ENCODE measurements around the gene LRRN2. TPM values are rescaled to one million over a fixed set of nuclear protein-coding genes. Genes with fewer than 3 reads are reported as not detected.
"Not testable (repeated sequence)": the region's sequence is repeated elsewhere in the genome, so short reads cannot be mapped to it uniquely, and the experiment has no call there.

The LRRN2 gene
- total RNA-seq, 2 donors from 2014 or later = 0.33 to 1.6 TPM

- no peaks in the 10 kb centered on the region for H3K27me3 ChIP-seq
- 50 to 54% methylated on average over 3 of the region's 3 CpGs for WGBS, 2 donors
- TF ChIP-seq, protein P1, sequence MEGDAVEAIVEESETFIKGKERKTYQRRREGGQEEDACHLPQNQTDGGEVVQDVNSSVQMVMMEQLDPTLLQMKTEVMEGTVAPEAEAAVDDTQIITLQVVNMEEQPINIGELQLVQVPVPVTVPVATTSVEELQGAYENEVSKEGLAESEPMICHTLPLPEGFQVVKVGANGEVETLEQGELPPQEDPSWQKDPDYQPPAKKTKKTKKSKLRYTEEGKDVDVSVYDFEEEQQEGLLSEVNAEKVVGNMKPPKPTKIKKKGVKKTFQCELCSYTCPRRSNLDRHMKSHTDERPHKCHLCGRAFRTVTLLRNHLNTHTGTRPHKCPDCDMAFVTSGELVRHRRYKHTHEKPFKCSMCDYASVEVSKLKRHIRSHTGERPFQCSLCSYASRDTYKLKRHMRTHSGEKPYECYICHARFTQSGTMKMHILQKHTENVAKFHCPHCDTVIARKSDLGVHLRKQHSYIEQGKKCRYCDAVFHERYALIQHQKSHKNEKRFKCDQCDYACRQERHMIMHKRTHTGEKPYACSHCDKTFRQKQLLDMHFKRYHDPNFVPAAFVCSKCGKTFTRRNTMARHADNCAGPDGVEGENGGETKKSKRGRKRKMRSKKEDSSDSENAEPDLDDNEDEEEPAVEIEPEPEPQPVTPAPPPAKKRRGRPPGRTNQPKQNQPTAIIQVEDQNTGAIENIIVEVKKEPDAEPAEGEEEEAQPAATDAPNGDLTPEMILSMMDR (IDR thresholded peaks at IDR 0.05) = no peak
- no peak for TF ChIP-seq POLR2A (IDR thresholded peaks at IDR 0.05)
- intact Hi-C loops (cut with DNase I) = no loop called here
- H3K27ac ChIP-seq = no peak overlapping the region
- DNase-seq (no peak), ATAC-seq (no peak)
- H3K4me3 ChIP-seq = no peak overlapping the region
- H3K9me3 ChIP-seq = no peaks in the 10 kb centered on the region
- H3K36me3 ChIP-seq (replicated peaks in 1 of 2; ENCODE audit: insufficient read depth in 1 of 2, low read depth in 2 of 2) = no peaks in the 10 kb centered on the region
- H3K4me1 ChIP-seq = peaks cover 19% of the 10 kb centered on the region
Measured at GRCh38 chr1:204728045-204728444, 42.5 kb upstream of the LRRN2 start.

DNA sequence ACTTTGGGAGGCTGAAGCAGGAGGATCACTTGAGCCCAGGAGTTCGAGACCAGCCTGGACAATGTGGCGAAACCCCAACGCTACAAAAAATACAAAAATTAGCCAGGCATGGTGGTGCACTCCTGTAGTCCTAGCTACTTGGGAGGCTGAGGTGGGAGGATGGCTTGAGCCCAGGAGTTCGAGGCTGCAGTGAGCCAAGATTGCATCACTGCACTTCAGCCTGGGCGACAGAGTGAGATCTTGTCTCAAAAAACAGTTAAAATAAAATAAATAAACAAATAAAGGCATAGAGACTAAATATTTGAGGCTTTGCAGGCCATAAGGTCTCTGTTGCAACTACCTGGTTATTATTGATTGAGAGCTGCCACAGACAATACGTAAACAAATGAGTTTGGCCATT is 41.9 kb upstream of the LRRN2 start:
- 89 to 91% methylated on average over 6 of the region's 6 CpGs for whole genome bisulfite sequencing, 2 donors
- DNase-seq; H3K4me3 ChIP-seq; H3K9me3 ChIP-seq; H3K27ac ChIP-seq; ATAC-seq; H3K27me3 ChIP-seq; H3K36me3 ChIP-seq (replicated peaks in 1 of 2; ENCODE audit: insufficient read depth in 1 of 2, low read depth in 2 of 2); intact Hi-C loops (cut with DNase I): not testable (repeated sequence)
- peaks cover 19% of the 10 kb centered on the region for H3K4me1 ChIP-seq

GRCh38 chr1:204726478-204726877 is 40.9 kb upstream of the LRRN2 start:
- peaks cover 19% of the 10 kb centered on the region for H3K4me1 ChIP-seq
- peak; percentile 46 to 82 (median 69) for DNase-seq
- H3K27ac ChIP-seq = peak overlapping the region in 1 of 4 donors; percentile 28
- H3K36me3 ChIP-seq (replicated peaks in 1 of 2; ENCODE audit: insufficient read depth in 1 of 2, low read depth in 2 of 2) = no peaks in the 10 kb centered on the region
- peak; percentile 92 for ATAC-seq
- no peaks in the 10 kb centered on the region for H3K27me3 ChIP-seq
- TF ChIP-seq POLR2A (IDR thresholded peaks at IDR 0.05) = no peak
- TF ChIP-seq, protein P1 (IDR thresholded peaks at IDR 0.05) = no peak
- H3K4me3 ChIP-seq = no peak overlapping the region
- H3K9me3 ChIP-seq = no peaks in the 10 kb centered on the region
- WGBS, 2 donors = 14 to 48% methylated on average over 1 of the region's 1 CpG
- intact Hi-C loops (cut with DNase I) = no loop called here

DNA sequence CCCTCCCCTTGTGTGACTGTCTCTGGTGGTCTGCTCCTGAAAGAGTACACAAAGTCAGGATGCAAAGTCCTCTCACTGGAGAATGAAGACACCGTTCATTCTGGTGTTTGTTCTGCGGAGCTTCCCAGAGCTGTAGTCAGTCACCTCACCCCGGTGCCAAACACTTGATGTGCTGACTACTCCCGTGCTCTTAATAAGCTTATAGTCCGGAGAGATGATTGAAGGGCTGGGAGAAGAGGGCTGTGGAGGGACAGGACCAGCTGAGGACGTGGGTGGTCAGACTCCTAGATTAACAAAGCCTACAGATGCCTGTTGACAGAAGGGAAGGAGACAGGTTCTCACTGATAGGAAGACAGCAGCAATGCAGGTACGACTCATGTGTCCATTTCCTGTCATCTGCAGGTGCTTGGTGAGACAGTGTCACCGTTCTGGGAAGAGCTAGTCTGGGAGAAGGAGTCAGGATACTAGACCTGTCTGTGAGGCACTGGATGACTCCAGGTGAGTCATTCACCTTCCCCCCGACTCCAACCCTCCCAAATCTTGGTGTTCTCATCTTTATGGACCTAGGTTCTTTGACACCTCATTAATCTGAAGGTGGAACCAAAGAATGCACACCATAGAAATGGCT is 40.4 kb upstream of the LRRN2 start:
- 51 to 56% methylated on average over 9 of the region's 9 CpGs for WGBS, 2 donors
- intact Hi-C loops (cut with DNase I) = no loop called here
- no peak for ATAC-seq

GRCh38 chr1:204723131-204723787 is 37.7 kb upstream of the LRRN2 start:
- H3K4me3 ChIP-seq = no peak overlapping the region
- no peaks in the 10 kb centered on the region for H3K27me3 ChIP-seq
- DNase-seq (peak in 2 of 4 donors; percentile 23 to 35), ATAC-seq (no peak)
- TF ChIP-seq, protein P1 (IDR thresholded peaks at IDR 0.05) = no peak
- no peak for TF ChIP-seq POLR2A (IDR thresholded peaks at IDR 0.05)
- no peaks in the 10 kb centered on the region for H3K36me3 ChIP-seq (replicated peaks in 1 of 2; ENCODE audit: insufficient read depth in 1 of 2, low read depth in 2 of 2)
- 65% methylated on average over 8 of the region's 8 CpGs for WGBS, 2 donors
- no peak overlapping the region for H3K27ac ChIP-seq
- H3K9me3 ChIP-seq = no peaks in the 10 kb centered on the region
- peaks cover 19% of the 10 kb centered on the region for H3K4me1 ChIP-seq
- intact Hi-C loops (cut with DNase I) = no loop called here

More for the DNA sequence above, 40.4 kb upstream of the LRRN2 start:
- Histone ChIP-seq H3K27me3 (no peaks in the 10 kb centered on the region), H3K36me3 (replicated peaks in 1 of 2; ENCODE audit: insufficient read depth in 1 of 2, low read depth in 2 of 2) (no peaks in the 10 kb centered on the region), H3K4me1 (peaks cover 19% of the 10 kb centered on the region), H3K9me3 (no peaks in the 10 kb centered on the region), H3K27ac (peak overlapping the region in 1 of 4 donors; percentile 28), H3K4me3 (no peak overlapping the region)
- no peak for TF ChIP-seq POLR2A (IDR thresholded peaks at IDR 0.05)
- TF ChIP-seq, protein P1 (IDR thresholded peaks at IDR 0.05) = no peak
- no peak for DNase-seq

Data from body of pancreas (tissue), 4 donors.